Neural progenitor cell (in vitro differentiated cells): ENCODE results near the gene MAD1L1.

Experiments
- CTCF ChIP-seq: fragments of 200-600 bp; sonication (generic); IDR thresholded peaks from 2 replicates; pipeline ENCODE4 v1.5.1; 2017; ENCODE audit warnings: antibody characterized with exemption, mild to moderate bottlenecking
- EZH2 ChIP-seq: fragments of 200-600 bp; sonication (generic); IDR thresholded peaks from 2 replicates; pipeline ENCODE4 v1.6.1; 2017; ENCODE audit warnings: antibody characterized with exemption, mild to moderate bottlenecking, moderate library complexity
- EZH2phosphoT487 ChIP-seq: fragments of 200-600 bp; sonication (generic); IDR thresholded peaks from 2 replicates; pipeline ENCODE4 v1.6.1; 2017; ENCODE audit warnings: antibody characterized with exemption

- TF ChIP-seq CTCF (no peak), EZH2phosphoT487 (no peak), EZH2 (no peak)
These were observed 292.4 kb downstream of the MAD1L1 start for GRCh38 chr7:1940402-1940786.
